Brain pericyte (primary cell): ENCODE data around the gene SLC19A1.
"Not testable (repeated sequence)": the region's sequence is repeated elsewhere in the genome, so short reads cannot be mapped to it uniquely, and the experiment has no call there.

ENCODE experiments used
- DNase-seq: peaks from one replicate; pipeline ENCODE4 v3.0.0-alpha.2; 2012; ENCODE audit warnings: low read depth, low spot score

The SLC19A1 gene

GRCh38 chr21:45533361-45533845 lies 8.8 kb downstream of the SLC19A1 start:
- DNase-seq = no peak

GRCh38 chr21:45532826-45533360 lies 9.3 kb downstream of the SLC19A1 start:
- no peak for DNase-seq

- DNase-seq = no peak
Measured at GRCh38 chr21:45531393-45532215, 10.6 kb downstream of the SLC19A1 start.

GRCh38 chr21:45531114-45531392 lies 11.2 kb downstream of the SLC19A1 start:
- not testable (repeated sequence) for DNase-seq

- DNase-seq = no peak
Measured at GRCh38 chr21:45530423-45531113, 11.7 kb downstream of the SLC19A1 start.

- DNase-seq = no peak
Measured at GRCh38 chr21:45529785-45530422, 12.3 kb downstream of the SLC19A1 start.

GRCh38 chr21:45528981-45529784 lies 13.1 kb downstream of the SLC19A1 start:
- no peak for DNase-seq

- no peak for DNase-seq
Measured at GRCh38 chr21:45528028-45528705, 14.1 kb downstream of the SLC19A1 start.

GRCh38 chr21:45527151-45527999 lies 14.9 kb downstream of the SLC19A1 start:
- not testable (repeated sequence) for DNase-seq

GRCh38 chr21:45525910-45526306 lies 16.3 kb downstream of the SLC19A1 start:
- DNase-seq = no peak

GRCh38 chr21:45525153-45525909 lies 16.9 kb downstream of the SLC19A1 start:
- DNase-seq = no peak

- no peak for DNase-seq
Measured at GRCh38 chr21:45524756-45525152, 17.5 kb downstream of the SLC19A1 start.

- no peak for DNase-seq
Measured at GRCh38 chr21:45523411-45524101, 18.7 kb downstream of the SLC19A1 start.

GRCh38 chr21:45522986-45523385 lies 19.3 kb downstream of the SLC19A1 start:
- DNase-seq = no peak

GRCh38 chr21:45522381-45522780 lies 19.9 kb downstream of the SLC19A1 start:
- no peak for DNase-seq

GRCh38 chr21:45521241-45521640 lies 21.0 kb downstream of the SLC19A1 start:
- DNase-seq = no peak

GRCh38 chr21:45519182-45519581 lies 23.1 kb downstream of the SLC19A1 start:
- no peak for DNase-seq

GRCh38 chr21:45518742-45519141 lies 23.5 kb downstream of the SLC19A1 start:
- DNase-seq = no peak
